HG02885 (cell line): Measurements from ENCODE around the gene ADAT1.
A peak's percentile ranks its signal among the peaks of the same experiment; 100 is the strongest.
"Not testable (repeated sequence)": the region's sequence is repeated elsewhere in the genome, so short reads cannot be mapped to it uniquely, and the experiment has no call there.

Experiments
- ATAC-seq: cut with Tn5 transposase; IDR thresholded peaks from one replicate; pipeline ENCODE4 v1.9.1; 2021; ENCODE audit warnings: mild to moderate bottlenecking; ENCODE audit not compliant: unreplicated experiment, poor library complexity

The ADAT1 gene

DNA sequence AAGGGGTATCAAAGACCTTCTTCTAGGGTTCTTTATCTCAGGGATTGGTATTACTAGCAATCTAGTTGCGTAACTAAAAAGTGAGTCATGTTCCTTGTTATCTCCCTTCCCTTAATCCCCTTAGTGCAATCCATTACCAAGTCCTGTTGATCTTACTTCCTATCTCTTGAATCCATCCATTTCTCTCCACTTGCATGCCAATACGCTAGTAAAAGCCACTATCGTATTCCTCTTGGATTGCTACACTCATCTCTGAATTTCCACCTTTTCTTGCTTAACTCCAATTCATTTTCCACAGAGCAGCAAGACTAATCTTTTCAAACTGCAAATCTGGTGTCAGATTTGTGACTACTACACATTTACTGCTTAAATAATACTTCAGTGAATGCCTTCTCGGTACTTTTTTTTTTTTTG, 1.8 kb upstream of the ADAT1 start:
- ATAC-seq: no peak

DNA sequence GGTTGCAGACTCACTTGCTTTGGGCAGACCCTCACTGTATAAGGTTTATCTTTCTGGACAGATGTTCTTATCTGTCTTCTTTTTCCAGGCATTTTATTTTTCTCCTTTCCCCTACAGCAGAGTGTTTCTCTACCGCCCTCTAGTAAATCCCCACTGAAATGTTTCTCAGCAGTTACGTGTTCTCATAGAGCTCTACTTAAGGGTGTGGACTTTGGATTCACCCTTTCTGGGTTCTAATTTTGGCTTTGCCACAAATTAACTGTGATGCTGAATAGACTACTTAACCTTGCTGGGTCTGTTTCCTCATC, 2.0 kb downstream of the ADAT1 start:
- no peak for ATAC-seq

- ATAC-seq: no peak
Observed at GRCh38 chr16:75620326-75621169, 2.5 kb downstream of the ADAT1 start.

DNA sequence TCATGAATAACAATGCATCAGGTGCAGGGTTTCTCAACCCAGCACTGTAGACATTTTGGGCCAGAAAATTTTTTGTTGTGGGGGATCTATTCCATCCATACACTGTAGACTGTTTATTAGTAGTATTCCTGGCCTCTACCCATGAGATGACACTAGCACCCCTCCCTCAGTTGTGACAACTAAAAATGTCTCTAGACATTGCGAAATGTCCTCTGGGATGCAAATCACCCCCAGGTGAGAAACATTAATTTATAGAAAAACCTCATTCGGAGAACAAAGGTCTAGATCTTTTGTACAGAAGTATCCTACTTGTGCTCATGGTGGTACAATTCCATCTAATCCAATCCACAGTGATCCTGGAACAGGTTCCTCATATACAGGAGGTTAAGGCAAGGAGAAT, 4.3 kb downstream of the ADAT1 start:
- no peak for ATAC-seq

- ATAC-seq: no peak
Observed at GRCh38 chr16:75617121-75617520, 6.0 kb downstream of the ADAT1 start.

DNA sequence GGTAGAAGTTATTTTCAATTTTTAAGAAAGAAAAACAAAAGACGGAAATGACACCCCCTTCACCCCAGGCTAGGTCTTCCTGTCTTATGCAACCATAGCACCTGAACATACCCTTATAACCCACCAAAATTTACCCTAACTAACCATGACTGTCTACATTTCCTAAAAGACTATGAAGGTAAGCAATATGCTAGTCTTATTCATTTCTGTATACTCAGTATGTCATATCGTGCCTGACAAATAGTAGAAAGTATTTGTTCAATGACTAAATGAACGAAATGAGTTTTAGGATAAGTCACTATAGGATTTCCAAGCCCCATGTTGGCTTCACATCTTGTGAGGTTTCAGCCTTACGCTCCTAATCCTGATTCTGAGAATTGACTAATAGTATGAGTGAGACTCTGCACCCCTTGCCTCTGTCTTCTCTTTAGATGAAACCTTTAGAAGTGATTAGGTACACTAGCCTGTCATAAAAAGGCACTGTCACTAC, 6.5 kb downstream of the ADAT1 start:
- ATAC-seq: peak; percentile 69

DNA sequence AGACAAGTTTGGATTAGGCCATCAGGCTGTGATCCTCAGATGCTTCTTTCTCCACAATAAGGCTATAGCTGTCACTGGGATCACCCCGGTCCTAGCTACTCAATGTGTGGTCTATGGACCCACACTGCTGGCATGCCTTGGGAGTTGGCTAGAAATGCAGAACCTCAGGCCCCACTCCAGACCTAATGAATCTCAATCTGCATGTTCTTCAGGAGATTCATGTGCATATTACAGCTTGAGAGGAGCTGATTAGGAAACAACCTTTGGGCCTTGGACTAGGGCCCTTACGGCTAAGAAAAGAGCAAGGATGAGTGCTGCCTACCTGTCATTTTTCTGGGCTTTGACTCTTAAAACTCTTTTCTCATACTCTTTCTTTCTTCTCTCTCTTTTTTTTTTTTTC, 7.5 kb downstream of the ADAT1 start:
- no peak for ATAC-seq

GRCh38 chr16:75614066-75614897, 8.8 kb downstream of the ADAT1 start:
- no peak for ATAC-seq

GRCh38 chr16:75606507-75606906, 16.6 kb downstream of the ADAT1 start:
- ATAC-seq: no peak

DNA sequence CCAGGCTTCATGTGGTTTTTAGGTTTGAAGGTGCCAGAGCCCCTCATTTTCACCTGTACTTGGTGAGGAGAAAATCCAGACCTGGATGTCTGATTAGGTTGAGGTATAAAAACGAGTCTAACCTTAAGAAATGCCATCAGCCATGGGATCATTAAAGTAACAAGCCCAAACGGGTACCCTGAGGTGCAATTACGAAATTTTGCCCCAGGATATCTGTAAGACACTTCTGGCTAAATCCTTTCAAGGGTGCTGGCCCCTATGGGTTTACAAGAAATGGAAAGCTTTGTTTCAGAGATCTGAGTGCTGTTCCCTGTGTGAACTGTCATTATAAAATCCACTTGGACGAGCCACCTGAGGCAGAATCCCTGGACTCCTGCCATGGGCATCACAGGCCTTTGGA, 19.8 kb downstream of the ADAT1 start:
- no peak for ATAC-seq

DNA sequence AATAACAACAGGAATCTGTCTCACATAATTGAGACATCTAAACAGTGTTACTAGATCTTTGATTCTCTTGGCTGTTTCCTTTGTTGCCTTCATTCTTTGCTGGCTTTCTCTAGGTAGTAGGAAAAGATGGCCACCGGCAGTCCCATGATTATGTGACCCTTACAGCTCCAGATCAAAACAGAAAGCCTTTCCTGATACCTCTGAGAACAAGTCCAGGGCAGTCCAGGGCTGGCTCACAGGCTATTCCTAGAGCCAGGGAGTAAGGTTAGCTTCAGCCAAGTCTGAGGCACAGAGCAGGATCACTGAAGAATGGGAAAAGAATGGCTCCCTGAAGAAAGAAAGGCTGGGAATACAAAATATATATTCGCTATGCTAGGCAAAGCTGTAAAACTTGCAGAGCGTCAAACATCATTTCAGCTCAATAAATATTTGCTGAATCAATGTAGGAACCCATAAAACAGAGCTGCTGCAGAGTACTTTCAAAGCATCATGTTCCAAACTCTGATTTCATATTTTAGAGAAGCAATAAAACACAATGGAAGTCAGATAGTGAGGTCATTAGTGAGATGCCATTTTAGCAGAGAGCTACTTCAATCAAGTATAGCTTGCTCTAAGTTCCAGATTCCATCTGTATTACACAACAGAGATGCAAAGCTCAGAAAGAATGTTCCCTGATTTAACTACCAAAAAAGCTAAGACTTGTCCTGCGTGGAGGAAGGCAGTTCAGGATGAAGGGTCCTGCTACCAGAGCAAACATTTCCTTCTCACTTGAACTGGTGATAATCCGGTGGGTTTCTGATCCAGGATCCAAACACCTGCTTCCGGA, 23.4 kb downstream of the ADAT1 start:
- ATAC-seq: no peak

GRCh38 chr16:75593825-75594820, 29.0 kb downstream of the ADAT1 start:
- no peak for ATAC-seq

GRCh38 chr16:75593308-75593707, 29.8 kb downstream of the ADAT1 start:
- no peak for ATAC-seq

GRCh38 chr16:75591927-75592326, 31.2 kb downstream of the ADAT1 start:
- not testable (repeated sequence) for ATAC-seq

- no peak for ATAC-seq
Observed at GRCh38 chr16:75590920-75591843, 31.9 kb downstream of the ADAT1 start.

- no peak for ATAC-seq
Observed at GRCh38 chr16:75589306-75589705, 33.8 kb downstream of the ADAT1 start.

DNA sequence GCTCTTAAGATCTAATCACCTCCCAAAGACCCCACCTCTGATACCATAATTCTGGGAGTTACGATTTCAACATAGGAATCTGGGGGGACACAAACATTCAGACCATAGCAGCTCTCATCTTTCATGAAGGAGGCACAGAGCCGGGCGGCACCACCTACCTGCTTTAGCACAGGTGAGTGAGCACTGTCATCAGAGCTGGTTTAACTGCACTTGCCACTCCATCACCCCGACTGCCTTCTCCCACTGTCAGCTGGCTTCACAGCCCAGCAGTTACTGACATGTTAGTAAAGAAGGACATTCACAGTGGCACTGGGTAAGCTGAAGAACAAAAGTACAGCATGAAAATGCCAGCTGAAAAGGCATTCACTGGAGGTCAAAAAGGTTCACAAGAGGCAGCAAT, 34.4 kb downstream of the ADAT1 start:
- no peak for ATAC-seq

DNA sequence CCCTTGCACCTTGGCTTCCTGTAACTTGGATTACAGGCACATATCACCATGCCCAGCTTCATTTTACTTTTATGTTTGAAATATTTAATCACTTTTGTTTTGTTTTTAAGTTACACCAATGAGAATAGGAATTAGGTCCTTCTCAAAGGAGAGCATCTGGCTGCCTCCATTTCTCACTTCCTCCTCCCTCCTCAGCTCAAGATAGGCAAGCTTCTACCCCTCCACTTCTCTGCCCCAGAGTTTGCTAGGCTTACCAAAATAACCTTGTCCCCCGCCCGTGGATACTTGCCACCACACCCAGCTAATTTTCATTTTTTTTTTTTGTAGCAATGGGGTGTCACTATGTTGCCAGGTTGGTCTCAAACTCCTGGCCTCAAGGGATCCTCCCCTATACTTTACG, 39.0 kb downstream of the ADAT1 start:
- ATAC-seq: peak; percentile 76
